GM23338 (cell line): ENCODE measurements around the gene RPIA. TPM values are rescaled to one million over a fixed set of nuclear protein-coding genes. Genes with fewer than 3 reads are reported as not detected.

Experiments used
- ATAC-seq: fragments of 200-7000 bp; cut with Tn5 transposase; 3 replicates; pipeline ENCODE4 v1.9.1; 2020
- DNase-seq: peaks from one replicate; pipeline ENCODE4 v3.0.0-alpha.2; 2015; ENCODE audit warnings: low spot score
- H2AFZ ChIP-seq: fragments of 200-600 bp; sonication (generic); 2 replicates; pipeline ENCODE4 v1.8.0; 2016; ENCODE audit warnings: antibody characterized with exemption, mild to moderate bottlenecking, moderate library complexity
- H3F3A ChIP-seq: fragments of 200-600 bp; sonication (generic); replicated peaks from 2 replicates; pipeline ENCODE4 v1.8.0; 2017; ENCODE audit warnings: antibody characterized with exemption, mixed run types, low read depth
- H3K27ac ChIP-seq: fragments of 200-600 bp; sonication (generic); 2 replicates; pipeline ENCODE4 v1.6.1; 2016; ENCODE audit warnings: low read depth
- H3K27me3 ChIP-seq: fragments of 200-600 bp; sonication (generic); 2 replicates; pipeline ENCODE4 v1.8.0; 2016; ENCODE audit warnings: mild to moderate bottlenecking, mixed run types, moderate library complexity; ENCODE audit not compliant: insufficient read depth
- H3K36me3 ChIP-seq: fragments of 200-600 bp; sonication (generic); 2 replicates; pipeline ENCODE4 v1.8.0; 2016; ENCODE audit warnings: mild to moderate bottlenecking; ENCODE audit not compliant: insufficient read depth
- H3K4me1 ChIP-seq: fragments of 200-600 bp; sonication (generic); 2 replicates; pipeline ENCODE4 v1.8.0; 2016; ENCODE audit warnings: mild to moderate bottlenecking, moderate library complexity; ENCODE audit not compliant: insufficient read depth
- H3K4me2 ChIP-seq: fragments of 200-600 bp; sonication (generic); 2 replicates; pipeline ENCODE4 v1.7.1; 2017; ENCODE audit warnings: mixed run types
- H3K4me3 ChIP-seq: fragments of 200-600 bp; sonication (generic); 2 replicates; pipeline ENCODE4 v1.6.1; 2016; ENCODE audit warnings: mixed run types
- H3K79me2 ChIP-seq: fragments of 200-600 bp; sonication (generic); replicated peaks from 2 replicates; pipeline ENCODE4 v1.8.0; 2017; ENCODE audit warnings: mild to moderate bottlenecking; ENCODE audit not compliant: insufficient read depth
- H3K9me2 ChIP-seq: fragments of 200-600 bp; sonication (generic); 2 replicates; pipeline ENCODE4 v1.8.0; 2017; ENCODE audit not compliant: insufficient read depth
- H4K20me1 ChIP-seq: fragments of 200-600 bp; sonication (generic); replicated peaks from 2 replicates; pipeline ENCODE4 v1.8.0; 2017; ENCODE audit warnings: mild to moderate bottlenecking; ENCODE audit not compliant: insufficient read depth
- H3K27ac Mint-ChIP-seq: 2 replicates; pipeline ENCODE4 v1.8.0; 2020; ENCODE audit warnings: inconsistent platforms, mild to moderate bottlenecking, moderate library complexity, mixed read lengths
- H3K27me3 Mint-ChIP-seq: 3 replicates; pipeline ENCODE4 v1.8.0; 2022; ENCODE audit warnings: low read depth, mild to moderate bottlenecking, moderate library complexity, mixed read lengths, inconsistent platforms; ENCODE audit not compliant: insufficient read depth, poor library complexity
- H3K36me3 Mint-ChIP-seq: 3 replicates; pipeline ENCODE4 v1.8.0; 2021; ENCODE audit warnings: low read depth, mild to moderate bottlenecking, inconsistent platforms, moderate library complexity, mixed read lengths
- H3K4me1 Mint-ChIP-seq: 3 replicates; pipeline ENCODE4 v1.8.0; 2020; ENCODE audit warnings: mild to moderate bottlenecking, inconsistent platforms, mixed read lengths
- H3K4me3 Mint-ChIP-seq: 3 replicates; pipeline ENCODE4 v1.8.0; 2021; ENCODE audit warnings: moderate library complexity, mild to moderate bottlenecking, inconsistent platforms, mixed read lengths
- H3K9me3 Mint-ChIP-seq: 3 replicates; pipeline ENCODE4 v1.8.0; 2020; ENCODE audit warnings: moderate library complexity, mild to moderate bottlenecking, inconsistent platforms, mixed read lengths
- ETS1 ChIP-seq: IDR thresholded peaks from 2 replicates; pipeline ENCODE4 v1.6.1; 2016; ENCODE audit warnings: antibody characterized with exemption
- EZH2 ChIP-seq: fragments of 200-600 bp; sonication (generic); IDR thresholded peaks from one replicate; pipeline ENCODE4 v1.8.0; 2017; ENCODE audit warnings: antibody characterized with exemption, mild to moderate bottlenecking, low read depth; ENCODE audit not compliant: unreplicated experiment
- JUNB ChIP-seq: IDR thresholded peaks from one replicate; pipeline ENCODE4 v1.6.1; 2016; ENCODE audit warnings: antibody characterized with exemption; ENCODE audit not compliant: unreplicated experiment
- NANOG ChIP-seq: IDR thresholded peaks from 2 replicates; pipeline ENCODE4 v1.6.1; 2016; ENCODE audit warnings: antibody characterized with exemption, borderline replicate concordance
- POLR2AphosphoS5 ChIP-seq: IDR thresholded peaks from 2 replicates; pipeline ENCODE4 v1.6.1; 2016; ENCODE audit warnings: antibody characterized with exemption, low read depth
- ZNF114 ChIP-seq: fragments of 250-450 bp; sonication (Bioruptor Pico); IDR thresholded peaks from 2 replicates; pipeline ENCODE4 v1.5.0; 2020; ENCODE audit warnings: mild to moderate bottlenecking, moderate library complexity
- ZNF462 ChIP-seq: fragments of 250-450 bp; sonication (Bioruptor Pico); IDR thresholded peaks from 2 replicates; pipeline ENCODE4 v1.5.0; 2020; ENCODE audit warnings: mild to moderate bottlenecking, moderate library complexity
- polyA plus RNA-seq: library from polyadenylated mRNA; unstranded; fragments of >200 nt; fragmentation: Nextera tagmentation; extraction: Ambion mirVana; gene quantifications from 2 replicates; pipeline ENCODE4 v1.2.1, GENCODE V29; 2016
- total RNA-seq: library from RNA; depleted of rRNA; stranded (reverse); fragments of >200 nt; shearing (Covaris generic); gene quantifications from 2 replicates; pipeline ENCODE4 v1.2.3, GENCODE V29; 2014

RPIA gene
- total and polyA plus RNA-seq, 2 experiments from 2014 or later = 18.8 to 22.5 TPM

GRCh38 chr2:88692187-88692586 lies 714 bp downstream of the RPIA start (continued):
- TF ChIP-seq ZNF462 = no peak
- no peak for TF ChIP-seq JUNB
- TF ChIP-seq ZNF114 (CRISPR knock-in tag) = no peak

GRCh38 chr2:88693911-88694414 lies 2.5 kb downstream of the RPIA start:
- Histone ChIP-seq H4K20me1 (peaks cover 4% of the 10 kb centered on the region), H3K4me2 (no peak overlapping the region), H3K27me3 (no peaks in the 10 kb centered on the region; the same call in 1 of the 2 replicates), H2AFZ (no peak overlapping the region), H3K4me3 (no peak overlapping the region), H3F3A (no peaks in the 10 kb centered on the region), H3K9me2 (peaks cover 16% of the 10 kb centered on the region), H3K79me2 (peaks cover 72% of the 10 kb centered on the region), H3K4me1 (peaks cover 28% of the 10 kb centered on the region), H3K27ac (no peak overlapping the region), H3K36me3 (no peaks in the 10 kb centered on the region)
- TF ChIP-seq POLR2AphosphoS5 (no peak), ETS1 (no peak), NANOG (no peak), EZH2 (no peak), ZNF462 (no peak)
- ATAC-seq (no peak), DNase-seq (no peak)
- Mint-ChIP-seq H3K27ac (no peak overlapping the region), H3K9me3 (peaks cover 23% of the 10 kb centered on the region), H3K4me1 (peaks cover 42% of the 10 kb centered on the region), H3K4me3 (no peak overlapping the region), H3K27me3 (peaks cover 15% of the 10 kb centered on the region), H3K36me3 (peaks cover 20% of the 10 kb centered on the region)
